HCT116 (cell line): ENCODE data around the gene APOL4. TPM values are rescaled to one million over a fixed set of nuclear protein-coding genes. Genes with fewer than 3 reads are reported as not detected.

Source experiments
- ATAC-seq: fragments of 200-7000 bp; cut with Tn5 transposase; 2 replicates; pipeline ENCODE4 v1.9.1; 2020; ENCODE audit warnings: mild to moderate bottlenecking, moderate library complexity
- BruUV-seq: library from RNA; stranded (reverse); fragments of 400-500 nt; replicated peaks from 2 replicates; lab custom pipeline; 2021; lab: Mats Ljungman, UMichigan
- CTCF ChIA-PET: fragments of 300-600 bp; sonication (Branson Sonifier 250); formaldehyde crosslinking; loops from one replicate; lab custom pipeline; 2021; ENCODE audit warnings: antibody characterized with exemption; lab: Charles Lee
- POLR2A ChIA-PET: fragments of 300-600, 350-600 bp; sonication (Branson Sonifier 250); formaldehyde crosslinking; loops from one replicate; lab custom pipeline; 2021; ENCODE audit warnings: antibody characterized with exemption; lab: Charles Lee
- RAD21 ChIA-PET, 2 experiments: fragments of 300-600 bp; sonication (Branson Sonifier 250); formaldehyde crosslinking; loops; one replicate each; lab custom pipeline; 2023; ENCODE audit warnings: low total read pairs in 2 of 2; ENCODE audit not compliant: uncharacterized antibody in 2 of 2, unreplicated experiment in 2 of 2, low non-redundant PET in 1 of 2; lab: Charles Lee
- DNase-seq: peaks from one replicate; pipeline ENCODE4 v3.0.0-alpha.2; 2010; ENCODE audit warnings: low read depth, low spot score
- H2AFZ ChIP-seq: fragments of 200-600 bp; shearing (Covaris generic), sonication (generic); 2 replicates; pipeline ENCODE4 v1.6.1; 2017; ENCODE audit warnings: low read depth, mixed run types, mixed read lengths, antibody characterized with exemption, low read length; ENCODE audit not compliant: poor library complexity, severe bottlenecking
- H3K27ac ChIP-seq: 2 replicates; pipeline ENCODE4 v1.5.1; 2012; ENCODE audit warnings: low read depth, low read length
- H3K27me3 ChIP-seq: fragments of 200-600 bp; sonication (generic); 2 replicates; pipeline ENCODE4 v1.6.1; 2016; ENCODE audit warnings: mixed run types, low read length, mixed read lengths; ENCODE audit not compliant: insufficient read depth
- H3K36me3 ChIP-seq, 2 experiments: fragments of 200-500 bp in 1 of 2; fragments of 200-600 bp in 1 of 2; sonication (Bioruptor generic) in 1 of 2; sonication (generic) in 1 of 2; 2 replicates each; pipeline versions ENCODE4 v1.5.1 to v1.6.1; 2014 to 2016; ENCODE audit warnings: low read length in 2 of 2, inconsistent platforms in 1 of 2, mixed read lengths in 1 of 2, mixed run types in 1 of 2; ENCODE audit not compliant: insufficient read depth in 2 of 2, control insufficient read depth in 1 of 2
- H3K4me1 ChIP-seq, 2 experiments: fragments of 200-600 bp in 1 of 2; sonication (generic) in 1 of 2; 2 replicates each; pipeline versions ENCODE4 v1.5.1 to v1.6.1; 2012 to 2017; ENCODE audit warnings: low read length in 2 of 2, inconsistent platforms in 1 of 2, mild to moderate bottlenecking in 1 of 2, mixed read lengths in 1 of 2, mixed run types in 1 of 2, moderate library complexity in 1 of 2; ENCODE audit not compliant: insufficient read depth in 2 of 2, control insufficient read depth in 1 of 2
- H3K4me2 ChIP-seq: fragments of 200-600 bp; sonication (generic); 2 replicates; pipeline ENCODE4 v1.6.1; 2017; ENCODE audit warnings: mixed run types, low read length, mixed read lengths
- H3K4me3 ChIP-seq, 2 experiments: fragments of 200-600 bp in 1 of 2; sonication (generic) in 1 of 2; replicated peaks in 1 of 2; 2 replicates each; pipeline ENCODE4 v1.5.1; 2011 to 2016; ENCODE audit warnings: low read length in 2 of 2, control low read depth in 1 of 2, low read depth in 1 of 2, mild to moderate bottlenecking in 1 of 2, mixed read lengths in 1 of 2, mixed run types in 1 of 2
- H3K79me2 ChIP-seq: fragments of 200-600 bp; sonication (generic); 2 replicates; pipeline ENCODE4 v1.6.1; 2017; ENCODE audit warnings: mild to moderate bottlenecking, mixed run types, low read length, moderate library complexity, mixed read lengths; ENCODE audit not compliant: insufficient read depth
- H3K9ac ChIP-seq: fragments of 200-600 bp; sonication (generic); 2 replicates; pipeline ENCODE4 v1.6.1; 2016; ENCODE audit warnings: low read length, mixed read lengths
- H3K9me2 ChIP-seq: fragments of 200-600 bp; sonication (generic), shearing (Covaris generic); 2 replicates; pipeline ENCODE4 v1.6.1; 2017; ENCODE audit warnings: mixed run types, mild to moderate bottlenecking, moderate library complexity; ENCODE audit not compliant: insufficient read depth
- H3K9me3 ChIP-seq, 2 experiments: fragments of 200-500 bp in 1 of 2; fragments of 200-600 bp in 1 of 2; sonication (Bioruptor generic) in 1 of 2; sonication (generic) in 1 of 2; 2 replicates each; pipeline ENCODE4 v1.6.1; 2014 to 2017; ENCODE audit warnings: low read length in 2 of 2, mixed read lengths in 2 of 2, inconsistent platforms in 1 of 2, low read depth in 1 of 2, mild to moderate bottlenecking in 1 of 2, mixed run types in 1 of 2, moderate library complexity in 1 of 2; ENCODE audit not compliant: control insufficient read depth in 1 of 2, insufficient read depth in 1 of 2
- H4K20me1 ChIP-seq: fragments of 200-600 bp; sonication (generic), shearing (Covaris generic); 2 replicates; pipeline ENCODE4 v1.6.1; 2017; ENCODE audit warnings: mixed run types, mild to moderate bottlenecking, moderate library complexity; ENCODE audit not compliant: insufficient read depth
- CBX3 ChIP-seq: IDR thresholded peaks from 2 replicates; pipeline ENCODE4 v1.6.1; 2012; ENCODE audit warnings: low read depth
- CEBPB ChIP-seq: IDR thresholded peaks from 2 replicates; pipeline ENCODE4 v1.6.1; 2012; ENCODE audit warnings: low read depth
- EZH2phosphoT487 ChIP-seq: fragments of 200-600 bp; IDR thresholded peaks from 2 replicates; pipeline ENCODE4 v1.6.1; 2018; ENCODE audit warnings: antibody characterized with exemption, borderline replicate concordance
- JUND ChIP-seq: IDR thresholded peaks from 2 replicates; pipeline ENCODE4 v1.6.1; 2012
- POLR2A ChIP-seq: IDR thresholded peaks from 2 replicates; pipeline ENCODE4 v1.7.0; 2011; ENCODE audit warnings: borderline replicate concordance; ENCODE audit not compliant: insufficient read depth, insufficient read length; ENCODE audit errors: extremely low read depth
- RAD21 ChIP-seq: IDR thresholded peaks from 2 replicates; pipeline ENCODE4 v1.6.1; 2012; ENCODE audit warnings: low read depth, mild to moderate bottlenecking
- SIN3A ChIP-seq: IDR thresholded peaks from 2 replicates; pipeline ENCODE4 v1.6.1; 2012; ENCODE audit warnings: low read depth
- TCF7L2 ChIP-seq: IDR thresholded peaks from 2 replicates; pipeline ENCODE4 v1.7.0; 2011; ENCODE audit warnings: borderline replicate concordance, inconsistent platforms; ENCODE audit not compliant: insufficient read depth, insufficient read length; ENCODE audit errors: extremely low read depth
- YY1 ChIP-seq: IDR thresholded peaks from 2 replicates; pipeline ENCODE4 v1.6.1; 2011; ENCODE audit warnings: low read length, low read depth, moderate library complexity, mild to moderate bottlenecking; ENCODE audit not compliant: insufficient replicate concordance; ENCODE audit errors: extremely low read depth
- ZFX ChIP-seq: fragments of 450-650 bp; IDR thresholded peaks from 2 replicates; pipeline ENCODE4 v1.6.1; 2017
- ZNF274 ChIP-seq: fragments of 200-500 bp; sonication (Bioruptor generic); IDR thresholded peaks from 2 replicates; pipeline ENCODE4 v1.6.1; 2014; ENCODE audit warnings: mild to moderate bottlenecking, low read depth, low read length, inconsistent platforms
- intact Hi-C: fragments of 100-400 bp; cut with micrococcal nuclease; formaldehyde crosslinking; loops from 2 replicates; pipeline ENCODE4 v1.10.0; 2022
- total RNA-seq: library from RNA; stranded (reverse); gene quantifications from one replicate; pipeline ENCODE4 v1.2.1, GENCODE V29; 2021; ENCODE audit not compliant: unreplicated experiment
- TF ChIP-seq, protein P1 (sequence below), 3 experiments: fragments of 200-600 bp in 1 of 3; sonication (generic) in 1 of 3; IDR thresholded peaks in 2 of 3; conservative IDR thresholded peaks in 1 of 3; 2 replicates each; pipeline ENCODE4 v1.5.1; 2012 to 2017; ENCODE audit warnings: low read depth in 2 of 3, low read length in 2 of 3, antibody characterized with exemption in 1 of 3, borderline replicate concordance in 1 of 3, control low read depth in 1 of 3, mild to moderate bottlenecking in 1 of 3, mixed read lengths in 1 of 3, mixed run types in 1 of 3, moderate library complexity in 1 of 3; ENCODE audit not compliant: insufficient read depth in 1 of 3

Gene APOL4
- total RNA-seq, 1 experiment from 2014 or later, result not detected

DNA sequence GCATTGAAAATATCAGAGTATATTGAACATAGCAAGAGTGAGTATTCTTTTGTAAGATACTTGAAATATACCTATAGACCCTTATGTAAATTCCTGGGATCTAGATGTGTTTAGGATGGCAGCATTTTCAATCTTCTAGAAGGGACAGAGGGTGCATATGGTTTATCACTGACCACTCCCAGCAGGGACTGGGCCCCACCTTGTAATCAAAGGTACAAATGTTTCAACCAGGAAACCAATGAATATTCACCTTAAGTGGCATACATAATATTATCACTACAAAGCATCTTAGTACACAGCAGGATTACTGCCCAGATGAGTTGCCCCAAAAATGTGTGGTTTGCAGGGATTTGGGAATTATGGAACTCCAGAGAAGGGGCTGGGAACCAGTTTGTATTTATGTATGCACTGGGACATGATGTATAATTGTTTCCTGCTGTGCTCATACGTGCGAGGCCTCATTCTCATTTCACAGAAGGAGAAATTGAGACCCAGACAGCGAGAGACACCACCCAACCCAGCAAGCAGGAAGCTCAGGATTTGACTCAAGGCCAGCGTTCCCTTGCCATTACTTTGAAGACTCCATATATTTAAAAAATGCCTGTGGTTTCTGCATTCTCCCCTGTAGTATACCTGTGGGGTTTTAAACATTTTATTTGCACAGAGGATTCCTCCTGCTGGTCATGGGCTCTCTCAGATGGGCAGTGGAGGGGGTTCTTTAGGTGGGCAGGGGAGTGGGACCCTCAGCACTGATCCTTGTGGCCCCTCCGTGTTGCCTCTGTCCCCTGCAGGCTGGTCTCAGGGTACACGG is 5.2 kb downstream of the APOL4 start:
- intact Hi-C loops, result loop anchor here (5.0 kb wide), 2 partner anchors 41 to 81 kb away; partner anchors contain the start of gene APOL2
- Histone ChIP-seq H3K79me2 (no peaks in the 10 kb centered on the region), H3K4me3 (no peak overlapping the region), H3K4me2 (no peak overlapping the region), H3K9ac (no peak overlapping the region), H2AFZ (no peak overlapping the region), H4K20me1 (no peaks in the 10 kb centered on the region), H3K27me3 (no peaks in the 10 kb centered on the region), H3K4me1 (no peaks in the 10 kb centered on the region), H3K36me3 (no peaks in the 10 kb centered on the region), H3K27ac (no peak overlapping the region), H3K9me3 (no peaks in the 10 kb centered on the region), H3K9me2 (no peaks in the 10 kb centered on the region)
- ChIA-PET POLR2A (no interaction called here), RAD21 (no interaction called here), CTCF (interaction anchor here (0.9 to 2.9 kb wide), 5 partner anchors 10 to 274 kb away, joined by 3 to 15 read pairs (median 3); no protein-coding TSS in a partner anchor)
- DNase-seq, result no peak
- TF ChIP-seq CEBPB (no peak), EZH2phosphoT487 (no peak), ZFX (no peak), YY1 (no peak), JUND (no peak), SIN3A (no peak), TCF7L2 (no peak)
- no TSS peak for BruUV-seq
- ATAC-seq, result no peak

DNA sequence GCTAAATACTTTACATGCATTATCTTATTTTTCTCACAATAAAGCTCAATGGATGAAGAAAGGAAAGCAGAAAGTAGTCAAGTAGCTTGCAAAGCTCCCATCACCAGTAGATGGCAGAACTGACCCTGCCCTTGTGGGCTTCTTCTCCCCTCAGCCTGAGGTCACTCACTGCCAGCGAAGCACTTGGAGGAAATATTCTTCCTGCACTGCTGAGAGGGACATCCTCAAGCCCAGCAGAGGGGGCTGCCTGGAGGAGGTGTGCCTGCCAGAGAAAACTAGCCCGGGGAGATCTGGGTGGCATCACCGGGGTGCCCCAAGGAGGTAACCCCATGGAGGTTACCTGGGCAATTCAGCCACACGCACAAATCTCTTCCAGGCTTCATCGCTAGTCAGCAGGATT is 6.6 kb downstream of the APOL4 start:
- TF ChIP-seq POLR2A, result no peak
- TF ChIP-seq, protein P1, sequence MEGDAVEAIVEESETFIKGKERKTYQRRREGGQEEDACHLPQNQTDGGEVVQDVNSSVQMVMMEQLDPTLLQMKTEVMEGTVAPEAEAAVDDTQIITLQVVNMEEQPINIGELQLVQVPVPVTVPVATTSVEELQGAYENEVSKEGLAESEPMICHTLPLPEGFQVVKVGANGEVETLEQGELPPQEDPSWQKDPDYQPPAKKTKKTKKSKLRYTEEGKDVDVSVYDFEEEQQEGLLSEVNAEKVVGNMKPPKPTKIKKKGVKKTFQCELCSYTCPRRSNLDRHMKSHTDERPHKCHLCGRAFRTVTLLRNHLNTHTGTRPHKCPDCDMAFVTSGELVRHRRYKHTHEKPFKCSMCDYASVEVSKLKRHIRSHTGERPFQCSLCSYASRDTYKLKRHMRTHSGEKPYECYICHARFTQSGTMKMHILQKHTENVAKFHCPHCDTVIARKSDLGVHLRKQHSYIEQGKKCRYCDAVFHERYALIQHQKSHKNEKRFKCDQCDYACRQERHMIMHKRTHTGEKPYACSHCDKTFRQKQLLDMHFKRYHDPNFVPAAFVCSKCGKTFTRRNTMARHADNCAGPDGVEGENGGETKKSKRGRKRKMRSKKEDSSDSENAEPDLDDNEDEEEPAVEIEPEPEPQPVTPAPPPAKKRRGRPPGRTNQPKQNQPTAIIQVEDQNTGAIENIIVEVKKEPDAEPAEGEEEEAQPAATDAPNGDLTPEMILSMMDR (IDR thresholded peaks at IDR 0.05 in 2 of 3, conservative IDR thresholded peaks at IDR 0.05 in 1 of 3; ENCODE audit: borderline replicate concordance in 1 of 3, insufficient read depth in 1 of 3, low read depth in 2 of 3, low read length in 2 of 3), result peak; percentile 63 to 78 (median 73)
- peak; percentile 80 for TF ChIP-seq RAD21
- no peak for TF ChIP-seq TCF7L2
- no peak for TF ChIP-seq JUND
- no peak for TF ChIP-seq ZFX
- no peak for TF ChIP-seq ZNF274
- TF ChIP-seq CBX3, result no peak
- Histone ChIP-seq H4K20me1 (no peaks in the 10 kb centered on the region), H2AFZ (no peak overlapping the region), H3K9ac (no peak overlapping the region), H3K36me3 (no peaks in the 10 kb centered on the region), H3K27ac (no peak overlapping the region), H3K4me3 (no peak overlapping the region), H3K79me2 (no peaks in the 10 kb centered on the region), H3K27me3 (no peaks in the 10 kb centered on the region), H3K4me1 (no peaks in the 10 kb centered on the region), H3K4me2 (no peak overlapping the region), H3K9me2 (no peaks in the 10 kb centered on the region), H3K9me3 (no peaks in the 10 kb centered on the region)
- peak; percentile 92 for ATAC-seq
- intact Hi-C loops, result loop anchor here (1.0 to 5.0 kb wide), 3 partner anchors 42 to 91 kb away; partner anchors contain the start of gene APOL2
- RAD21 ChIA-PET, result no interaction called here
- CTCF ChIA-PET, result interaction anchor here (0.7 to 2.9 kb wide), 13 partner anchors 9 to 292 kb away, joined by 3 to 15 read pairs (median 4); no protein-coding TSS in a partner anchor
- POLR2A ChIA-PET, result no interaction called here
- DNase-seq, result peak; percentile 22
- BruUV-seq, result no TSS peak
